Measurements from ENCODE around the gene MEIOB. TPM values are rescaled to one million over a fixed set of nuclear protein-coding genes. Genes with fewer than 3 reads are reported as not detected.

Gene MEIOB
- polyA plus RNA-seq, 1 donor (not counting 4 experiments of a cell fraction or from before 2014, with no cell fraction given) = not detected

DNA sequence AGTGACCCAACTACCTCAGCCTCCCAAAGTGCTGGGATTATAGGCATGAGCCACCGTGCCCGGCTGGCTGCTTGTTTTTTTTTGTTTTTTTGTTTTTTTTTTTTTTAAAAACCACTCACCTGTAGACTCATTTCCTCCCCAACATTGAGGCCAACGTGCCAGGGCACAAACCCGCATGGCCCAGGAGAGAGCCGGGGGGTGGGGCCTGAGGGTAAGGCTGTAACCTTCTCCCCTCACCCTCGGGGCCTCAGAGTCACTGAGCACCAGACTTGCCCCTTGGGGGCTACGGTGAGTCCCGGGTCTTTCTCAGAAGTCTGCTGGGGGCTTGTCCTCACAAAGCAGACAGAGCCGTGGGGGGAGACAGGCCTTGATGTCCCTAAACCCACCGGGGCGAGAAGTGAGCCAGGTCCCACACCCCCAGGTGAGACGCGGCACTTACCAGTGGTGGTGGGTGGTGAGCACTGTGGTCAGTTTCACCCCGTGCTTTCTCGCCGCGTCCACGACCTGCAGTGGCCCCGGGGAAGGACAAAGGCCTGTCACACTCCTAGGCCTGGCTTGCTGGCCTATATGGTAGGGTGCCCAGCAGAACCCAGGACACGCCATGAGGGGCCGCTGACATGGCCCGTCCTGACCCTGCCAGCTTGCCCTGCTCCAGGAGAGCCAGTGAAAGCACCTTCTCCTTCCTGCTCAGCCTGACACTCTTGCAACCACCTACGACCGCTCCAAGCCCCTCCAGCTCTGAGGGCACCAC is 49.9 kb downstream of the MEIOB start:
- no peak overlapping the region for H3K4me2 ChIP-seq (ENCODE audit: control insufficient read depth, extremely low read depth, insufficient read depth, low read depth, low read length)
- no peak overlapping the region for H3K4me3 ChIP-seq (ENCODE audit: control insufficient read depth in 2 of 3, extremely low read depth in 1 of 3, insufficient read depth in 2 of 3, low read depth in 1 of 3, low read length in 3 of 3)
- H3K9ac ChIP-seq (ENCODE audit: control insufficient read depth, extremely low read depth, insufficient read depth, low read length) = no peak overlapping the region
- no peak overlapping the region for H2AFZ ChIP-seq (ENCODE audit: control insufficient read depth, low read length)
- peaks cover under 1% of the 10 kb centered on the region for H3K79me2 ChIP-seq (ENCODE audit: control insufficient read depth, insufficient read depth, low read length)
- H3K27ac ChIP-seq (ENCODE audit: control insufficient read depth, insufficient read depth, low read length) = no peak overlapping the region
- no peak for FAIRE-seq
- dilution Hi-C loops (cut with MboI; ENCODE audit: extremely low pct_ligation_motif_present, low sequenced_read_pairs) = no loop called here
- H4K20me1 ChIP-seq (ENCODE audit: control insufficient read depth, extremely low read depth, insufficient read depth, low read length) = no peaks in the 10 kb centered on the region
- no peak for TF ChIP-seq EZH2 (IDR thresholded peaks at IDR 0.05; ENCODE audit: low read length)
- TF ChIP-seq, protein P1, sequence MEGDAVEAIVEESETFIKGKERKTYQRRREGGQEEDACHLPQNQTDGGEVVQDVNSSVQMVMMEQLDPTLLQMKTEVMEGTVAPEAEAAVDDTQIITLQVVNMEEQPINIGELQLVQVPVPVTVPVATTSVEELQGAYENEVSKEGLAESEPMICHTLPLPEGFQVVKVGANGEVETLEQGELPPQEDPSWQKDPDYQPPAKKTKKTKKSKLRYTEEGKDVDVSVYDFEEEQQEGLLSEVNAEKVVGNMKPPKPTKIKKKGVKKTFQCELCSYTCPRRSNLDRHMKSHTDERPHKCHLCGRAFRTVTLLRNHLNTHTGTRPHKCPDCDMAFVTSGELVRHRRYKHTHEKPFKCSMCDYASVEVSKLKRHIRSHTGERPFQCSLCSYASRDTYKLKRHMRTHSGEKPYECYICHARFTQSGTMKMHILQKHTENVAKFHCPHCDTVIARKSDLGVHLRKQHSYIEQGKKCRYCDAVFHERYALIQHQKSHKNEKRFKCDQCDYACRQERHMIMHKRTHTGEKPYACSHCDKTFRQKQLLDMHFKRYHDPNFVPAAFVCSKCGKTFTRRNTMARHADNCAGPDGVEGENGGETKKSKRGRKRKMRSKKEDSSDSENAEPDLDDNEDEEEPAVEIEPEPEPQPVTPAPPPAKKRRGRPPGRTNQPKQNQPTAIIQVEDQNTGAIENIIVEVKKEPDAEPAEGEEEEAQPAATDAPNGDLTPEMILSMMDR (optimal IDR thresholded peaks at IDR 0.05 in 1 of 3, IDR thresholded peaks at IDR 0.05 in 1 of 3, conservative IDR thresholded peaks at IDR 0.05 in 1 of 3; ENCODE audit: extremely low read depth in 1 of 3, insufficient read depth in 2 of 3, low read length in 3 of 3) = no peak
- H3K9me3 ChIP-seq (ENCODE audit: control insufficient read depth, low read depth, low read length) = no peaks in the 10 kb centered on the region
- H3K27me3 ChIP-seq (ENCODE audit: control insufficient read depth, extremely low read depth, insufficient read depth, low read length) = no peaks in the 10 kb centered on the region
- H3K9me1 ChIP-seq (ENCODE audit: control insufficient read depth, extremely low read depth, insufficient read depth, low read length) = no peaks in the 10 kb centered on the region
- peaks cover 6% of the 10 kb centered on the region for H3K4me1 ChIP-seq (ENCODE audit: control insufficient read depth, extremely low read depth, insufficient read depth, low read length)
- no peak for DNase-seq (ENCODE audit: low read depth, low spot score)
- peaks cover 0 to 6% of the 10 kb centered on the region in 2 experiments for H3K36me3 ChIP-seq (ENCODE audit: control insufficient read depth in 2 of 2, extremely low read depth in 1 of 2, insufficient read depth in 2 of 2, low read length in 2 of 2)

DNA sequence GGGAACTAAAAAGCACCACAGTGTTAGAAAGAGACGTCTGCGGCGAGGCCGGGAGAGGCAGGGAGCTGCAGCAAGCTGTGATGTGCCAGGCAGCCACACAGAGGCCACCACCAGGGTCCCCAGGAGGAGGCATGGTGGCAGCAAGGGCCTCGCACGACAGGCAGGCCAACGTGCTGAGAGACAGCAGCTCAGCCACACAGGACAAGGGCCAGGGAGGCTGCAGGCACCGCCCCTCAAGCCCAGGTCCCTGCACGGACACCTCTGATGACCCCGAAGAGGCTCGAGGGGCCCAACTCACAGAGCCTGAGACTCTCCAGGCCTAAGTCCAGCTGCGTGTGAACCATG is 51.0 kb downstream of the MEIOB start:
- Histone ChIP-seq H4K20me1 (ENCODE audit: control insufficient read depth, extremely low read depth, insufficient read depth, low read length) (no peaks in the 10 kb centered on the region), H3K4me2 (ENCODE audit: control insufficient read depth, extremely low read depth, insufficient read depth, low read depth, low read length) (no peak overlapping the region), H3K4me1 (ENCODE audit: control insufficient read depth, extremely low read depth, insufficient read depth, low read length) (peaks cover 6% of the 10 kb centered on the region), H3K36me3 (ENCODE audit: control insufficient read depth in 2 of 2, extremely low read depth in 1 of 2, insufficient read depth in 2 of 2, low read length in 2 of 2) (peaks cover 0 to 12% of the 10 kb centered on the region in 2 experiments), H2AFZ (ENCODE audit: control insufficient read depth, low read length) (no peak overlapping the region), H3K27ac (ENCODE audit: control insufficient read depth, insufficient read depth, low read length) (no peak overlapping the region), H3K9me3 (ENCODE audit: control insufficient read depth, low read depth, low read length) (no peaks in the 10 kb centered on the region), H3K9me1 (ENCODE audit: control insufficient read depth, extremely low read depth, insufficient read depth, low read length) (no peaks in the 10 kb centered on the region), H3K4me3 (ENCODE audit: control insufficient read depth in 2 of 3, extremely low read depth in 1 of 3, insufficient read depth in 2 of 3, low read depth in 1 of 3, low read length in 3 of 3) (no peak overlapping the region), H3K9ac (ENCODE audit: control insufficient read depth, extremely low read depth, insufficient read depth, low read length) (no peak overlapping the region), H3K79me2 (ENCODE audit: control insufficient read depth, insufficient read depth, low read length) (no peaks in the 10 kb centered on the region), H3K27me3 (ENCODE audit: control insufficient read depth, extremely low read depth, insufficient read depth, low read length) (no peaks in the 10 kb centered on the region)
- FAIRE-seq = no peak
- dilution Hi-C loops (cut with MboI; ENCODE audit: extremely low pct_ligation_motif_present, low sequenced_read_pairs) = no loop called here
- DNase-seq (ENCODE audit: low read depth, low spot score) = no peak
- TF ChIP-seq EZH2 (IDR thresholded peaks at IDR 0.05; ENCODE audit: low read length) = no peak
- TF ChIP-seq, protein P1 (optimal IDR thresholded peaks at IDR 0.05 in 1 of 3, IDR thresholded peaks at IDR 0.05 in 1 of 3, conservative IDR thresholded peaks at IDR 0.05 in 1 of 3; ENCODE audit: extremely low read depth in 1 of 3, insufficient read depth in 2 of 3, low read length in 3 of 3) = no peak

Data from keratinocyte (primary cell).